Right lobe of liver (tissue), 4 donors: Measurements from ENCODE around the gene COMMD6.

Experiments used
- POLR2A ChIP-seq: fragments of 450-650 bp; IDR thresholded peaks from one replicate; pipeline ENCODE4 v1.6.1; 2017; ENCODE audit warnings: antibody characterized with exemption, mild to moderate bottlenecking
- TF ChIP-seq, protein P1 (sequence below), 4 donors: fragments of 200-600 bp in 3 of 4; fragments of 450-650 bp in 1 of 4; IDR thresholded peaks; one replicate each; pipeline versions ENCODE4 v1.5.1 to v1.8.0; 2016 to 2022; ENCODE audit warnings: antibody characterized with exemption in 4 of 4, mild to moderate bottlenecking in 2 of 4
- donor health status: DM: no; HTN: no; CAD: no.
- donor health status: DM: no; HTN: no; CAD: no.
- donor health status: DM: no; HTN: yes; CAD: no.

DNA sequence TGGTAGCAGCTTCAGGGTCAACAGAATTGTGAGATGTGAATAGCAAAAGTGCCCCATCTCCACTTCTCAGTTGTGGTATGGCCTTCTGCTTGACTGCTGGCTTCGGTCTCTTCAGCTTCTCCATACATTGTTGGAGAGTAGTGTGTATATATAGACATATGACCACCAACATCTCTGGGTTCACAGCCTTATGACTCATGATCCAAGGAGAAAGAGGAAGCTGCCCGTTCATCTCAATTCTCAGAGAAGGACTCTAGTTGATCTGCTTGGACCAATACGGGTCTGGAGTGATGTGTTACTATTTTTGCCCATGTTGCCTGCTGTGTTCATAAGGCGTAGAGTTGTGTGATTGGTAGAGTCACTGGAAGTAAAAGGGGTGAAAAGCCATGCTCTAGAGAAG lies 3.6 kb upstream of the COMMD6 start:
- no peak for TF ChIP-seq POLR2A
- TF ChIP-seq, protein P1, sequence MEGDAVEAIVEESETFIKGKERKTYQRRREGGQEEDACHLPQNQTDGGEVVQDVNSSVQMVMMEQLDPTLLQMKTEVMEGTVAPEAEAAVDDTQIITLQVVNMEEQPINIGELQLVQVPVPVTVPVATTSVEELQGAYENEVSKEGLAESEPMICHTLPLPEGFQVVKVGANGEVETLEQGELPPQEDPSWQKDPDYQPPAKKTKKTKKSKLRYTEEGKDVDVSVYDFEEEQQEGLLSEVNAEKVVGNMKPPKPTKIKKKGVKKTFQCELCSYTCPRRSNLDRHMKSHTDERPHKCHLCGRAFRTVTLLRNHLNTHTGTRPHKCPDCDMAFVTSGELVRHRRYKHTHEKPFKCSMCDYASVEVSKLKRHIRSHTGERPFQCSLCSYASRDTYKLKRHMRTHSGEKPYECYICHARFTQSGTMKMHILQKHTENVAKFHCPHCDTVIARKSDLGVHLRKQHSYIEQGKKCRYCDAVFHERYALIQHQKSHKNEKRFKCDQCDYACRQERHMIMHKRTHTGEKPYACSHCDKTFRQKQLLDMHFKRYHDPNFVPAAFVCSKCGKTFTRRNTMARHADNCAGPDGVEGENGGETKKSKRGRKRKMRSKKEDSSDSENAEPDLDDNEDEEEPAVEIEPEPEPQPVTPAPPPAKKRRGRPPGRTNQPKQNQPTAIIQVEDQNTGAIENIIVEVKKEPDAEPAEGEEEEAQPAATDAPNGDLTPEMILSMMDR (IDR thresholded peaks at IDR 0.05), result no peak
